T-cell (primary cell): ENCODE results near the gene TXK. TPM values are rescaled to one million over a fixed set of nuclear protein-coding genes. Genes with fewer than 3 reads are reported as not detected.

ENCODE experiments used
- ATAC-seq, 4 experiments: fragments of 200-7000 bp in 3 of 4; fragments of 150-1000 bp in 1 of 4; cut with Tn5 transposase; replicated peaks in 1 of 4; 1 replicate in 3 of 4; 2 replicates in 1 of 4; pipeline ENCODE4 v1.10.0; 2021; ENCODE audit warnings: moderate library complexity in 3 of 4, mild to moderate bottlenecking in 2 of 4, moderate number of reproducible peaks in 1 of 4
- CTCF ChIA-PET, 2 donors: fragments of 300-600 bp; sonication (Branson Sonifier 250); formaldehyde crosslinking; loops; one replicate each; lab custom pipeline; 2022; ENCODE audit warnings: antibody characterized with exemption in 2 of 2; lab: Charles Lee
- POLR2A ChIA-PET, 2 donors: fragments of 300-600 bp; sonication (Branson Sonifier 250); formaldehyde crosslinking; loops; one replicate each; lab custom pipeline; 2022; ENCODE audit warnings: antibody characterized with exemption in 2 of 2; lab: Charles Lee
- DNase-seq, 35 experiments: peaks; one replicate each; pipeline versions ENCODE4 v3.0.0 to v3.0.0-alpha.2; 2013 to 2023
- H3K27ac ChIP-seq: one replicate; pipeline ENCODE4 v1.5.1; 2013; ENCODE audit warnings: low read length
- H3K27me3 ChIP-seq, 2 experiments: replicated peaks in 1 of 2; 1 replicate in 1 of 2; 2 replicates in 1 of 2; pipeline versions ENCODE4 v1.6.1 to v1.7.0; 2013; ENCODE audit warnings: low read length in 1 of 2, mixed read lengths in 1 of 2; ENCODE audit not compliant: control insufficient read depth in 2 of 2, insufficient read depth in 2 of 2; ENCODE audit errors: extremely low read depth in 1 of 2
- H3K36me3 ChIP-seq, 2 donors: 1 replicate in 1 of 2; 2 replicates in 1 of 2; pipeline versions ENCODE4 v1.6.1 to v1.7.0; 2013; ENCODE audit warnings: low read length in 1 of 2; ENCODE audit not compliant: control insufficient read depth in 2 of 2, insufficient read depth in 1 of 2; ENCODE audit errors: extremely low read depth in 1 of 2
- H3K4me1 ChIP-seq, 2 experiments: 1 replicate in 1 of 2; 2 replicates in 1 of 2; pipeline versions ENCODE4 v1.6.1 to v1.7.0; 2013; ENCODE audit warnings: low read length in 2 of 2, mixed read lengths in 1 of 2; ENCODE audit not compliant: insufficient read depth in 2 of 2, control insufficient read depth in 1 of 2; ENCODE audit errors: extremely low read depth in 1 of 2
- H3K4me3 ChIP-seq, 2 donors: 1 replicate in 1 of 2; 2 replicates in 1 of 2; pipeline versions ENCODE4 v1.5.1 to v1.7.0; 2013; ENCODE audit warnings: mild to moderate bottlenecking in 2 of 2, low read length in 1 of 2, moderate library complexity in 1 of 2; ENCODE audit not compliant: control insufficient read depth in 1 of 2; ENCODE audit errors: extremely low read depth in 1 of 2
- H3K9me3 ChIP-seq: 2 replicates; pipeline ENCODE4 v1.7.0; 2013
- H3K27ac Mint-ChIP-seq, 2 donors: one replicate each; pipeline ENCODE4 v1.8.0; 2020 to 2021; ENCODE audit warnings: mild to moderate bottlenecking in 2 of 2, mixed read lengths in 2 of 2
- H3K27me3 Mint-ChIP-seq, 2 donors: one replicate each; pipeline ENCODE4 v1.8.0; 2021 to 2022; ENCODE audit warnings: mixed read lengths in 2 of 2
- H3K36me3 Mint-ChIP-seq: one replicate; pipeline ENCODE4 v1.8.0; 2021; ENCODE audit warnings: mixed read lengths
- H3K4me1 Mint-ChIP-seq, 3 donors: one replicate each; pipeline ENCODE4 v1.8.0; 2020 to 2022; ENCODE audit warnings: mixed read lengths in 3 of 3, mild to moderate bottlenecking in 1 of 3
- H3K4me3 Mint-ChIP-seq, 3 donors: one replicate each; pipeline ENCODE4 v1.8.0; 2020 to 2022; ENCODE audit warnings: mild to moderate bottlenecking in 3 of 3, mixed read lengths in 3 of 3, moderate library complexity in 3 of 3
- H3K9me3 Mint-ChIP-seq, 3 donors: one replicate each; pipeline ENCODE4 v1.8.0; 2020 to 2022; ENCODE audit warnings: mixed read lengths in 3 of 3
- WGBS: methylation state at CpG from one replicate; pipeline ENCODE4 v1.1.5; 2013; ENCODE audit warnings: missing lambda C conversion rate; ENCODE audit not compliant: insufficient coverage; 5-methylcytosine and 5-hydroxymethylcytosine counted together
- total RNA-seq, 35 experiments: library from RNA in 6 of 35; stranded (reverse) in 6 of 35; fragments of 120-200 nt in 1 of 35; gene quantifications; one replicate each; pipeline versions ENCODE4 v1.2.1 to v1.2.4 and lab custom pipeline; 2013 to 2026

Gene TXK
- total RNA-seq, 5 donors from 2014 or later (not counting 1 experiment from before 2014, with no cell fraction given) = 55.3 to 161 (median 77.9) TPM

DNA sequence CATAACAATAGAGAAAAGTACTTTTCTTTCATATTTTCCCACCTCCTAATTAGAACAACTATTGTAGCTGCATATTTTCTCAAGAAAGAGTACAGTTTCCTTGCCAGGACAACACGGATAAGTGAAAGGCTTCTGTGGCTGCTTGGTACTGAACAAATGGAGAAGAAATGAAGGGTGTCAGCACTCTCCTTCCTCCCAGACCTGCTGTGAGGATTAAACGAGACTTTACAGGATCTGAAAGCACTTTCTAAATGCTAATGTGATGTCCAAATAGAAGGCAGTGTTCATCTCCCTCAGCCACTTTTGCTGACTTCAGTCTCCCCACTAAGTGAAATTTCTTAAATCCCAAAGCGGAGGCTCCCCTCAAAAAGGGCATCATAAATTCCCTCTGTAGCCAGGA lies 103.6 kb downstream of the TXK start:
- CTCF ChIA-PET = interaction anchor here (0.6 to 4.9 kb wide), 4 partner anchors 12 to 187 kb away, joined by 3 to 46 read pairs (median 4); no protein-coding TSS in a partner anchor

DNA sequence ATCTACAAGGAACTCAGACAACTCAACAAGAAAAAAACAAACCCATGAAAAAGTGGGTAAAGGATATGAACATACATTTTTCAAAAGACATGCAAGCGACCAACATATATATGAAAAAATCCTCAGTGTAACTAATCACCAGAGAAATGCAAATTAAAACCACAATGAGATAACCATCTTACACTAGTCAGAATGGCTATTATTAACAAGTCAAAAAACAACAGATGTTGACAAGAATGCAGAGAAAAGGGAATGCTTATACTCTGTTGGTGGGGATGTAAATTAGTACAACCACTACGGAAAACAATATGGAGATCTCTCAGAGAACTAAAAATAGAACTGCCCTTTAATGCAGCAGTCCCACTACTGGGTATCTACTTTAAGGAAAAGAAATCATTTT lies 105.4 kb downstream of the TXK start:
- Histone ChIP-seq H3K4me3 (no peak overlapping the region), H3K4me1 (no peaks in the 10 kb centered on the region), H3K27me3 (peaks cover 0 to 9% of the 10 kb centered on the region in 2 experiments), H3K9me3 (no peaks in the 10 kb centered on the region), H3K27ac (no peak overlapping the region), H3K36me3 (no peaks in the 10 kb centered on the region)
- ChIA-PET POLR2A (no interaction called here), CTCF (no interaction called here)
- DNase-seq (no peak), ATAC-seq (no peak)
- no peaks in the 10 kb centered on the region for H3K36me3 Mint-ChIP-seq
- no peak overlapping the region for H3K27ac Mint-ChIP-seq
- H3K27me3 Mint-ChIP-seq = peaks cover 4 to 11% of the 10 kb centered on the region in 2 donors
- whole genome bisulfite sequencing = no CpG with 5 or more reads among the region's 2 CpGs
- no peaks in the 10 kb centered on the region for H3K9me3 Mint-ChIP-seq
- no peak overlapping the region for H3K4me3 Mint-ChIP-seq
- peaks cover 0 to 5% (median 2%) of the 10 kb centered on the region in 3 donors for H3K4me1 Mint-ChIP-seq

More for the DNA sequence above, 103.6 kb downstream of the TXK start:
- Mint-ChIP-seq H3K27me3 (peaks cover 0 to 3% of the 10 kb centered on the region in 2 donors), H3K4me1 (peaks cover 1 to 11% (median 6%) of the 10 kb centered on the region in 3 donors), H3K36me3 (no peaks in the 10 kb centered on the region), H3K4me3 (no peak overlapping the region), H3K27ac (no peak overlapping the region), H3K9me3 (no peaks in the 10 kb centered on the region)
- no CpG with 5 or more reads among the region's 3 CpGs for WGBS
- Histone ChIP-seq H3K9me3 (no peaks in the 10 kb centered on the region), H3K4me1 (peaks cover 0 to 4% of the 10 kb centered on the region in 2 experiments), H3K27ac (no peak overlapping the region), H3K36me3 (no peaks in the 10 kb centered on the region), H3K4me3 (no peak overlapping the region), H3K27me3 (no peaks in the 10 kb centered on the region)
- DNase-seq = no peak
- ATAC-seq = no peak
- POLR2A ChIA-PET = no interaction called here

DNA sequence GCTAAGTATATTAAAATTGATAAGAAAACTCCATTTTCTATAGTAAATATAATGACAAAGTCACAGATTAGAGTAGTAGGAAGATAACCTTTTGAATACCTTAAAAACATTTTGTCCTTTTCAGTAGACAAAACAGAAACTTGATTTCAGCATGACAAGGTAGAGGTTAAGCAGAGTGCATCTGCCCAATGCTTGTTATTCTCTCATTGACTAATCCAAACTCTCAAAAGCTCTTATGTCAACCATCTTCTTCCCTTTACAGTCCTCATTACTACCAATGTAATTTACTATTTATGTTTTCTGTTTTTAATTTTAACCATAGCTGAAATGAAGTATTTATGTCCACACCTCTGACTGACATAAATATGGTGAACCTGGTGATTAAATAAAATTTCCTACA lies 106.4 kb downstream of the TXK start:
- Mint-ChIP-seq H3K4me3 (no peak overlapping the region), H3K9me3 (no peaks in the 10 kb centered on the region), H3K27me3 (peaks cover 4 to 14% of the 10 kb centered on the region in 2 donors), H3K4me1 (peaks cover 0 to 5% (median 0%) of the 10 kb centered on the region in 3 donors), H3K36me3 (no peaks in the 10 kb centered on the region), H3K27ac (no peak overlapping the region)
- DNase-seq = no peak
- ATAC-seq = no peak
- CTCF ChIA-PET = interaction anchor here in 1 of 2 donors (0.6 kb wide), 2 partner anchors 59 to 189 kb away, joined by 3 read pairs; no protein-coding TSS in a partner anchor
- POLR2A ChIA-PET = interaction anchor here in 1 of 2 donors (0.6 kb wide), 1 partner anchor 73 kb away, joined by 7 read pairs; no protein-coding TSS in a partner anchor
- no peak overlapping the region for H3K4me3 ChIP-seq
- H3K4me1 ChIP-seq = no peaks in the 10 kb centered on the region
- no peaks in the 10 kb centered on the region for H3K36me3 ChIP-seq
- H3K27me3 ChIP-seq = peaks cover 0 to 13% of the 10 kb centered on the region in 2 experiments
- no peaks in the 10 kb centered on the region for H3K9me3 ChIP-seq
- H3K27ac ChIP-seq = no peak overlapping the region

- H3K36me3 ChIP-seq = no peaks in the 10 kb centered on the region
- no peak overlapping the region for H3K27ac ChIP-seq
- no peaks in the 10 kb centered on the region for H3K9me3 ChIP-seq
- Mint-ChIP-seq H3K36me3 (no peaks in the 10 kb centered on the region), H3K9me3 (no peaks in the 10 kb centered on the region), H3K27ac (no peak overlapping the region), H3K4me1 (peaks cover 0 to 7% (median 2%) of the 10 kb centered on the region in 3 donors), H3K27me3 (peaks cover 9 to 17% of the 10 kb centered on the region in 2 donors), H3K4me3 (no peak overlapping the region)
- WGBS = 89% methylated on average over 1 of the region's 2 CpGs
- no peaks in the 10 kb centered on the region for H3K4me1 ChIP-seq
- peaks cover 0 to 13% of the 10 kb centered on the region in 2 experiments for H3K27me3 ChIP-seq
- CTCF ChIA-PET = no interaction called here
- no peak for ATAC-seq
- no peak overlapping the region for H3K4me3 ChIP-seq
- POLR2A ChIA-PET = no interaction called here
- DNase-seq = no peak
Observed at GRCh38 chr4:48025005-48025404, 109.0 kb downstream of the TXK start.

DNA sequence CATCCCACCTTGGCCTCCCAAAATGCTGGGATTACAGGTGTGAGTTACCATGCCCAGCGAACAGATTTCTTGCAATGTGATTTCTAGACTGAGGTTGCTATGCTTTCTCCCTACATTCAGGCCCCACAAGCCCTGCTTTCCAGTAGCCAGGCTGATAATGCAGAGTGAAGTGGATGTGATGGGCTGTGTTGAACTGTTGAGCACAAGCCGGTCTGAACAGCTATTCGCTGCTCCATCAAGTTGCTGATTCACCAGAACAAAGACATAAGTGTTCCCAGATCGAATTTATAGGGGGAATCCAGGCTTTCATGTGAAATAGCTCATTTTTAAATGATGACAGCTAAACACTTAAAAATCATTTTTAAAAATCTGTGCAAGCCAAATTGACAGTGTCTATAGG lies 109.5 kb downstream of the TXK start:
- no peaks in the 10 kb centered on the region for H3K36me3 ChIP-seq
- H3K4me3 Mint-ChIP-seq = no peak overlapping the region
- H3K4me1 Mint-ChIP-seq = peaks cover 0 to 7% (median 2%) of the 10 kb centered on the region in 3 donors
- H3K9me3 ChIP-seq = no peaks in the 10 kb centered on the region
- H3K27me3 ChIP-seq = peaks cover 0 to 13% of the 10 kb centered on the region in 2 experiments
- H3K27me3 Mint-ChIP-seq = peaks cover 9 to 17% of the 10 kb centered on the region in 2 donors
- H3K27ac Mint-ChIP-seq = no peak overlapping the region
- no peaks in the 10 kb centered on the region for H3K9me3 Mint-ChIP-seq
- H3K27ac ChIP-seq = no peak overlapping the region
- WGBS = no CpG with 5 or more reads among the region's 4 CpGs
- CTCF ChIA-PET = no interaction called here
- no peaks in the 10 kb centered on the region for H3K4me1 ChIP-seq
- ATAC-seq (no peak), DNase-seq (no peak)
- no peaks in the 10 kb centered on the region for H3K36me3 Mint-ChIP-seq
- POLR2A ChIA-PET = no interaction called here
- no peak overlapping the region for H3K4me3 ChIP-seq

- no peaks in the 10 kb centered on the region for H3K9me3 ChIP-seq
- Mint-ChIP-seq H3K27ac (no peak overlapping the region), H3K9me3 (no peaks in the 10 kb centered on the region), H3K4me3 (no peak overlapping the region), H3K36me3 (no peaks in the 10 kb centered on the region), H3K27me3 (peaks cover 9 to 17% of the 10 kb centered on the region in 2 donors), H3K4me1 (peaks cover 4 to 5% (median 5%) of the 10 kb centered on the region in 3 donors)
- ChIA-PET CTCF (interaction anchor here in 1 of 2 donors (0.6 kb wide), 1 partner anchor 52 kb away, joined by 3 read pairs; no protein-coding TSS in a partner anchor), POLR2A (no interaction called here)
- H3K27ac ChIP-seq = no peak overlapping the region
- no peak overlapping the region for H3K4me3 ChIP-seq
- 100% methylated on average over 1 of the region's 3 CpGs for WGBS
- peaks cover 8 to 15% of the 10 kb centered on the region in 2 experiments for H3K27me3 ChIP-seq
- ATAC-seq = no peak
- H3K4me1 ChIP-seq = peaks cover 0 to 2% of the 10 kb centered on the region in 2 experiments
- no peaks in the 10 kb centered on the region for H3K36me3 ChIP-seq
- DNase-seq = no peak
Observed at GRCh38 chr4:48022192-48022799, 111.8 kb downstream of the TXK start.
